ENCODE measurements around the gene ADAMTS2.
"Not testable (repeated sequence)": the region's sequence is repeated elsewhere in the genome, so short reads cannot be mapped to it uniquely, and the experiment has no call there.

The ADAMTS2 gene

GRCh38 chr5:179294891-179295777 is 50.1 kb downstream of the ADAMTS2 start:
- DNase-seq, result no peak

GRCh38 chr5:179294131-179294780 is 51.0 kb downstream of the ADAMTS2 start:
- no peak for DNase-seq

- no peak for DNase-seq
Measured at GRCh38 chr5:179292681-179293635, 52.3 kb downstream of the ADAMTS2 start.

GRCh38 chr5:179292202-179292601 is 53.1 kb downstream of the ADAMTS2 start:
- no peak for DNase-seq

DNA sequence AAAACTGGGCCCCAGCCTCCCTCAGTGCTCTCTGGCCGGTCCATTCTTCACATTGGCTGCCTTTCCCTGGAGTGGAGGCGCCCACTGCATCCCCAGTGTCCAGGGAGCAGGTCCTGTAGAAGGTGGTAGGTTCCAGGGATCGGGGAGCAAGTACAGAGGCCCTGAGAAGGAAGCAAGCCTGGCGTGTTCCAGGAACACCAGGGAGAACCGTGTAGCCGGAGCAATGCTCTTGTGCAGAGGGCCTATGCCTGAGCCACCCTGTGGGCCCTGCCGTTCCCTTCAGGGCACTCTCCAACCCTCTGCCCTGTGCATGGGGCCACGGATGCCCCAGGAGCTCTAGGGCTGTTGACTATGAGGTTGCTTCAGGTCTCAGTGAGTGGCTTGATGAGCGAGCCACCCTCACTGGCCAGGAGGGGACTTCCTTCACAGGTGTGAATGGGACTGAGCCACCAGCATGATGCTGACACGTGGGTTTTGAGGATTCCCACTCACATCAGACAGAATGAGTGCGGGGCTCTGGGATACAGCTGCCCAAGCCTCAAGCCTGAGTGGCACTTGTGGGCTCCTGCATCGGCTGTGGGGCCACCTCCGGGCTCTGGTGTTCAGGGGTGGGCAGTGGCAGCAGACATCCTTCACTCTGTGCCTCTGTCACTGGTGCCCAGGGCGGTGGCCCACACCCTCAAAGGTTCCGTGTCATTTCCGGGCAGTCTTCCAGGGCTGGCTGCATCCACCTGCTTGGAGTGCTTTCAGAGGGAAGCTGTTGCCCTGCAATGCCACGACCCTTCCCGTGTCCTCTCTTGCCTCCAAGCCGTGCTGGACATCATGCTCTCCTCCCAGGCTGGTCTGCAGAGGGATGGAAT is 54.4 kb downstream of the ADAMTS2 start:
- no peak for DNase-seq

DNA sequence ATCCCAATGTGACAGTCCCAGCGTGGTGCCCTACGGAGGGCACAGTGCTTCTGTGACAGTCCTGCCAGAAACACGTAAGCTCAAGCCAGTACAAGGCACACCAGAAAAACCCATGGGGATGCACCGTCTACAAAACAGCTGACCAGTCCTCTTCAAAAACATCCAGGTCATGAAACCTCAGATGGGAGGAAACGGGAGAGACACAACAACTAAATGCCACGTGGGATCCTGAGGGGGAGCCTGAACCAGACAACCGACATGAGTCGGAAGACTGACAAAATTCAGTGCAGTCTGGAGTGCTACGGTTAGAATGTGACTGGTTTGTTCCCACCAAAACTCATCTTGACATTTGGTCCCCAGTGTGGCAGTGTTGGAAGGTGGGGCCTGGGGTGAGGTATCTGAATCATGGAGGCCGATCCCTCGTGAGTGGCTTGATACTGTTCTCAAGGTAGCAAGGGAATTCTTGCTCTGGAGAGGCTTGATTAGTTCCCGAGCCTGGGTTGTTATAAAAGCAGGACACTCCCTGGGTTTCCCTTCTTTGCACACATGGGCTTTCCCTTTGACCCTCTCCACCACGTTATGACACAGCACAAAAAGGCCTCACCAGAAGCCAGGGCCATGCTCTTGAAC is 55.4 kb downstream of the ADAMTS2 start:
- no peak for DNase-seq

- DNase-seq, result no peak
Measured at GRCh38 chr5:179288809-179289185, 56.5 kb downstream of the ADAMTS2 start.

DNA sequence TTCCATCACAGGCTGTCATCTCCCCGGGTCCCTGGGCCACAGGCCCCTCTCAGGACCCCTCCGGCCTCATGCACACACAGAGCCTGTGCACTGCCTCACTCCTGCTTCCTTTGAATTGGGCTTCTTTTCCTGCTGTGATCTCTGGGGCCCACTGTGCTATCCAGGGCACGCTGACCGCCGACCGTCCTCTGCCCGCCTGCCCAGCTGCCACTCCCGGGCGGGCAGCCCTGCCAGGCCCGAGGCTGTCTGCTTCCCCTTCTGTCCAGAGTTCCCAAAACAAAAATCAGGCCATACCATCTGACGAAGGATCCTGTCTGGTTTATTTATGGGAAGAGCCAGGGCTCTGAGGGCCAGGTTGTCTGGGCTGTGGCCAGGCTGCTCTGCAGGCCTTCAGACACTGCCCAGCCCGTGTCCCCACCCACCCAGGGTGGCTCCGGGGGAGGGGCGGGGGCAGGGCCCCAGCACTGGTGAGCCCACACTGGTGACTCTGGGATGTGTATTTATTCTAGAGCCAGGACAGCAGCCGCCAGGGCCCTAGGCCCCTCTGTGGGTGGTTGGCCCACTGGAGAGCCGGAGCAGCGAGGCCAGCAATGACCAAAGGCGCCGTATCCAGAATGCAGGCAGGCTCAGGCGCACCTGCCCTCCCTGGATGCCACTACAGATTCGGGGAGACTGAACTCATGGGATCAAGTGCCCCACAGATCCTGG is 57.0 kb downstream of the ADAMTS2 start:
- no peak for DNase-seq

DNA sequence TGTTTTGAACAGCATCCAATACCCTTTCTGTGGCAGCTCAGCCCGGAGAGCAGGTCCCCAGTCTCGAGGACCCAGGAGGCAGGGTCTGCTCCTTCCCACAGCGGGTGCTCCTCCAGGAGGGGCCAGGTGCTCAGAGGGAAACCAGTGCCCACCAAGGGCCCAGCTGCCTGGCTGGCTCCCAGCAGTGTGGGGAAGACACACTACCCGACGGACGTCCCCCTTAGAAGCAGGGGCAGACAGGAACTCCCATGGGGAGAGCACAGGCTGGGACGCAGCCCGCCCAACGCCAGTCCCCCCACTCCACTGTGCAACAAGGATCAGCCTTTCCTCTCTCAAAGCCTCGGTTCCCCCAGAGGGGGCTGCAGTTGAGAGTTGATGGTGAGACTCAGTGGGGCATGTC is 57.6 kb downstream of the ADAMTS2 start:
- no peak for DNase-seq

DNA sequence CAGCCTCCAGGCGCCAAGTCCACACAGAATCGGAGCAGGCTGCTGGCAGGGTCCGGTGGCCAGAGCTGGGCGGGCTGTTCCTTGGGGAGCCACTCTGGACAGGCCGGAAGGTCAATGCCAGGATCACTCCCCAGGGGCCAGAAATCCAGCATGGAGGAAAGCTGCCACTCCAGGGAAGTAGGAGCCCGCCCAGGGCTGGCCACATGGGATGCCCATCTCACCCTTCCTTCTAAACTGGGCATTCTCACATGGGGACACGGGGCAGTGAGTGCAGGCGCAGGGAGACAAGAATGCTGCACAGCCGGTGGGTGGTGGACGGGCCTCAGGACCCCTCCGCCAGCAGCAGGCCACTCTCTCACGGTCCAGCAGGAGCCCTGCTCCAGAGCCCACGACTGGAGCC is 58.2 kb downstream of the ADAMTS2 start:
- no peak for DNase-seq

DNA sequence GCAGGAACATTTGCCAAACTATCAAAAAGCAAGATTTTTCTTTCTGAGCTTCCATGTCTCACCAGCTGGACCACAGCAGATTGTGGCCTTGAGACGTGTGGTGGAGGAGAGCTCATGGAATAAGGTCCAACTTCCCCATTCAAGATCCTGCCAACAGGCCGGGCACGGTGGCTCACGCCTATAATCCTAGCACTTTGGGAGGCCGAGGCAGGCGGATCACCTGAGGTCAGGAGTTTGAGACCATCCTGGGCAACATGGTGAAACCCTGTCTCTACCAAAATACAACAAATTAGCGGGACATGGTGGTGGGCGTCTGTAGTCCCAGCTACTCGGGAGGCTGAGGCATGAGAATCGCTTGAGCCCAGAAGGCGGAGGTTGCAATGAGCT is 59.5 kb downstream of the ADAMTS2 start:
- not testable (repeated sequence) for DNase-seq

GRCh38 chr5:179284751-179285631 is 60.3 kb downstream of the ADAMTS2 start:
- no peak for DNase-seq

DNA sequence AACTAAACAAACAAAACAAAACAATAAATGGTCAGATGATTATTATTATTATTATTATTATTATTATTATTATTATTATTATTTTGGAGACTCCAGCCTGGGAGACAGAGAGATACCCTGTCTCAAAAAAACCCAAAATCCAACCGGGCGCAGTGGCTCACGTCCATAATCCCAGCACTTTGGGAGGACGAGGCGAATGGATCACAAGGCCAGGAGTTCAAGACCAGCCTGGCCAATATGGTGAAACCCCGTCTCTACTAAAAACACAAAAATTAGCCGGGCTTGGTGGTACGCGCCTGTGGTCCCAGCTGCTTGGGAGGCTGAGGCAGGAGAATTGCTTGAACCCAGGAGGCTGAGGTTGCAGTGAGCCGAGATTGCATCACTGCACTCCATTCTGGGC is 61.4 kb downstream of the ADAMTS2 start:
- not testable (repeated sequence) for DNase-seq

- DNase-seq, result no peak
Measured at GRCh38 chr5:179281694-179282093, 63.6 kb downstream of the ADAMTS2 start.

DNA sequence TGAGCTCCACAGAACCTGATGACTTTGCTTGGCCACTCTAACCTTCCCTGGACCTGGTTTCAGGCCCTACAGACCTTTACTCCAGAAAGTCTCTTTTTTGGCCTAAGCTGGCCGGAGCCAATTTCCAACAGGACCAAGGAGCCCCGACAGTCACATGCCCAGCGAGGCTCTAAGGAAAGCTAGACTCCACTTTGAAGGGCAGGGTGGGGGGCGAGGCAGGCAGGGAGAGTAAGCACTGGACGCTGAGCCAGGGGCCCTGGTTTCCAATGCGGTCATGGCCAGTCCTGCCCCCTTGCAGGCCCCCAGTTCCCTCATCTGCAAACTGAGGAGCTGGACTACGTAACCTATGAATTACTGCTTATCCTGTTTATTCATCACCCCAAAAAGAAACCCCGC is 65.2 kb downstream of the ADAMTS2 start:
- no peak for DNase-seq

GRCh38 chr5:179279347-179280094 is 65.7 kb downstream of the ADAMTS2 start:
- no peak for DNase-seq

DNA sequence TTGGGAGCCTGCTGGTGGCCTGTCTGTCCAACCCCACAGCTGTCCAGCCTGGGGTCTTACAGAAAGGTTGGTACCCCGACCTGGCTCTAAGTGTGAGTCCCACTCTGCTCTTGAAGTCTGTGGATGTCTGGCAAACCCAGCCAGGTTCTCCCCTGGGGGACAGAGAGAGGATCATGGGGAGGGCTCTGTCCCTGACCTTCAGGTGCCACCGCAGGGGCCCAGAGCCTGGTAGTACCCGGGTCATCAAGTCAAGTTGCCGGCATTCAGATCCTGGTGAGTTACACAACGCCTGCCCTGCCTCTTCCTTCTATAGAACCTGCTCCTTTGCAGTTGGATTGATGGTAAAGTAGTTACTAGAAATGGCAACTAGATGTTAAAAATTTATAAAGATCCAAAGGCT is 66.7 kb downstream of the ADAMTS2 start:
- DNase-seq, result no peak

- no peak for DNase-seq
Measured at GRCh38 chr5:179278119-179278518, 67.1 kb downstream of the ADAMTS2 start.

DNA sequence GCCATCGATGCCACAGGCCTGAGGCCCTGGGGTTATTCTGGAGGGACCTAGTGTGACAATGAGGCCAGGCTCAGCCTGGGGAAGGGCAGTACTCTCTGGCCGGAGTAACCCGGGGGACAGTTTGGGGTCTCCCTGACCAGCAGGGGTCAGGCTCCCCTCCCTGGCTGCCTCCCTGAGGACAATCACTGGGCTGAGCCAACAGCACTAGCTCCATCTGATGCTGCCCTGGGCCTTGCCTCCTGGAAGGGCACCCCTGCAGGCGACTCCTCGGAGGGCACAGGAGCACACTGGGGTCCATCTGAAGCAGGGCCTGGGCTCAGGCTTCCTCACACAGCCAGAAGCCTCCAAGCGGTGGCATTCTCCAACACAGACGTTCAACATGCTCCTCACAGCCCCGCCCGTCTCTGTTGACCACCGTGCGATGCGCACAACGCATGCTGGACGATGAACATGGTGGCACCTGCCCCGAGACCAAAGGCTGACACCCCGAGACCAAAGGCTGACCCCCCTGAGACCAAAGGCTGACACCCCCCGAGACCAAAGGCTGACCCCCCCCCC is 68.3 kb downstream of the ADAMTS2 start:
- DNase-seq, result no peak
